Measurements from ENCODE around the gene RASD2.

RASD2 gene

DNA sequence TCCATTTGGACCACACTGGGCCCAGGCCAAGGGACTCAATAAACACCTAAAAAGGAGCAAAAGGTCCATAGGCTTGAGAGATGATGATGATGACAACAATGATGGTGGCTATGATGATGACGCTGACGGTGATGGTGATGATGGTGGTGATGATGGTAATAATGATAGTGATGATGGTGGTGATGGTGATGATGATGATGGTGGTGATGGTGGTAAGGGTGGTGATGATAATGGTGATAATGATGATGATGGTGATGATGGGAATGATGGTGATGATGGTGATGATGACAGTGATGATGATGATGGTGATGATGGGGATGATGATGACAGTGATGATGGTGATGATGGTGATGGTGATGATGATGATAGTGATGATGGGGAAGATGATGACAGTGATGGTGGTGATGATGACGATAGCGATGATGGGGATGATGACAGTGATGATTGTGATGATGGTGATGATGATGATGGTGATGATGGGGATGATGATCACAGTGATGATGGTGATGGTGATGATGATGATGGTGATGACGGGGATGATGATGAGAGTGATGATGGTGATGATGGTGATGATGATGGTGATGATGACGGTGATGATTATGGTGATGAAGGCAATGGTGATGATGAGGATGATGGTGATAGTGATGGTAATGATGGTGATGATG is 7.1 kb upstream of the RASD2 start:
- Histone ChIP-seq H2BK5ac (ENCODE audit: low read depth, low read length, poor library complexity) (no peak overlapping the region), H3K9ac (ENCODE audit: low read length) (no peak overlapping the region), H4K91ac (ENCODE audit: low read depth, low read length) (no peak overlapping the region), H4K12ac (ENCODE audit: low read depth, low read length) (no peak overlapping the region), H2AK5ac (ENCODE audit: low read length) (no peak overlapping the region), H3K79me1 (ENCODE audit: low read length) (no peaks in the 10 kb centered on the region), H3K4me1 (ENCODE audit: control insufficient read depth in 1 of 2, insufficient read depth in 2 of 2, low read length in 2 of 2) (no peaks in the 10 kb centered on the region), H3K27ac (ENCODE audit: low read depth, low read length) (no peak overlapping the region), H3K18ac (ENCODE audit: low read length) (no peak overlapping the region), H3K9me3 (ENCODE audit: insufficient read depth, low read depth, low read length) (peaks cover 1% of the 10 kb centered on the region), H2BK120ac (ENCODE audit: insufficient read depth, low read length, poor library complexity) (no peak overlapping the region), H3K4me2 (ENCODE audit: low read length) (no peak overlapping the region), H3K23ac (ENCODE audit: low read length) (no peak overlapping the region), H3K4me3 (ENCODE audit: low read depth, low read length) (no peak overlapping the region), H4K8ac (ENCODE audit: low read depth, low read length) (no peak overlapping the region), H3K14ac (ENCODE audit: low read length) (no peak overlapping the region), H2BK12ac (ENCODE audit: low read length) (no peak overlapping the region), H3K4ac (ENCODE audit: low read depth, low read length) (no peak overlapping the region), H3K79me2 (ENCODE audit: control insufficient read depth, insufficient read depth, low read length, poor library complexity) (no peaks in the 10 kb centered on the region), H2AFZ (ENCODE audit: insufficient read depth, low read length, poor library complexity) (no peak overlapping the region), H3K36me3 (ENCODE audit: control insufficient read depth in 1 of 2, insufficient read depth in 2 of 2, low read length in 2 of 2) (no peaks in the 10 kb centered on the region), H3K27me3 (ENCODE audit: insufficient read depth, low read length) (no peaks in the 10 kb centered on the region)
- DNase-seq, result no peak
- 100% methylated on average over 2 of the region's 6 CpGs for WGBS (ENCODE audit: extremely low coverage, insufficient coverage, insufficient read length)

DNA sequence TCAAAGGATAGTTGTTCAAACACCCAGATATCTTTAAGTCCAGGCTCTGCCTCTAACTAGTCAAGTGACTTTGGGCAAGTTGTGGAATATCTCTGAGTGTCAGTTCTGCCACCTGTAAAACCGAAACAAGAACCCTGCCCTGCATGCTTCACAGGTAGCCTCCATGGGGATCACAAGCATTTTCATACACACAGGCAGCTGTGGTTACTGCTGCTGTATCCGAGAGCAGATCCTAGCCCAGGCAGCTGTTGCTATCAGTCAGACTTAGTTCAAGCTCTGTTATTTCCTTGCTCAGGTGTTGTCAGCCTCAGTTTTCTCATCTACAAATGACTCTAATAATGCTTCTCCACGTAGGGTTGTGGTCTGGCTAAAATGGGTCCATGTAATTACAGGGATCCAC is 6.5 kb upstream of the RASD2 start:
- Histone ChIP-seq H3K36me3 (ENCODE audit: control insufficient read depth in 1 of 2, insufficient read depth in 2 of 2, low read length in 2 of 2) (no peaks in the 10 kb centered on the region), H3K4me1 (ENCODE audit: control insufficient read depth in 1 of 2, insufficient read depth in 2 of 2, low read length in 2 of 2) (no peaks in the 10 kb centered on the region), H2BK5ac (ENCODE audit: low read depth, low read length, poor library complexity) (no peak overlapping the region), H4K8ac (ENCODE audit: low read depth, low read length) (no peak overlapping the region), H3K4me2 (ENCODE audit: low read length) (no peak overlapping the region), H3K79me1 (ENCODE audit: low read length) (no peaks in the 10 kb centered on the region), H3K23ac (ENCODE audit: low read length) (no peak overlapping the region), H4K12ac (ENCODE audit: low read depth, low read length) (no peak overlapping the region), H3K79me2 (ENCODE audit: control insufficient read depth, insufficient read depth, low read length, poor library complexity) (no peaks in the 10 kb centered on the region), H2AK5ac (ENCODE audit: low read length) (no peak overlapping the region), H3K14ac (ENCODE audit: low read length) (no peak overlapping the region), H2AFZ (ENCODE audit: insufficient read depth, low read length, poor library complexity) (no peak overlapping the region), H2BK120ac (ENCODE audit: insufficient read depth, low read length, poor library complexity) (no peak overlapping the region), H3K27me3 (ENCODE audit: insufficient read depth, low read length) (no peaks in the 10 kb centered on the region), H3K18ac (ENCODE audit: low read length) (no peak overlapping the region), H3K9me3 (ENCODE audit: insufficient read depth, low read depth, low read length) (peaks cover 1% of the 10 kb centered on the region), H3K4me3 (ENCODE audit: low read depth, low read length) (no peak overlapping the region), H2BK12ac (ENCODE audit: low read length) (no peak overlapping the region), H3K4ac (ENCODE audit: low read depth, low read length) (no peak overlapping the region), H3K27ac (ENCODE audit: low read depth, low read length) (no peak overlapping the region), H3K9ac (ENCODE audit: low read length) (no peak overlapping the region), H4K91ac (ENCODE audit: low read depth, low read length) (no peak overlapping the region)
- WGBS (ENCODE audit: extremely low coverage, insufficient coverage, insufficient read length), result no CpG with 5 or more reads among the region's 3 CpGs
- DNase-seq, result no peak

DNA sequence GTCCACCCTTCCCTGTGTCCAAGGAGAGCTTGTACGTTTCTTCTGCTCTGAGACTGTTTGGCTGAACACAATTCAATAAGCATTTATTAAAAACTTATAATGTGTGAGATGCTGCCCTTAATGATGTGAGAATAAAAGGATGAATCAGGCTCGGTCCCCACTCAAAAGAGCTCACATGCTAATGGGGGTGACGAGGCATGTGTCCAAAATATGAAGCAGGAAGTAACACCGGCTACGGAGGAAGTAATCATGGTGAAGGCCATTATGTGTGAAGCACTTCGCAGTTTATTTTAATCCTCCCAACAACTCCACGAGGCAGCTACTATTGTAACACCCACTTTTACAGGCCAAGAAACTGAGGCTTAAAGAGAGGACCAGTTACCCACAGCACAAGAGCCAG is 3.4 kb upstream of the RASD2 start:
- Histone ChIP-seq H3K4me2 (ENCODE audit: low read length) (no peak overlapping the region), H3K9ac (ENCODE audit: low read length) (no peak overlapping the region), H2BK12ac (ENCODE audit: low read length) (no peak overlapping the region), H2BK5ac (ENCODE audit: low read depth, low read length, poor library complexity) (no peak overlapping the region), H3K27me3 (ENCODE audit: insufficient read depth, low read length) (peaks cover 12% of the 10 kb centered on the region), H3K4me3 (ENCODE audit: low read depth, low read length) (no peak overlapping the region), H3K4ac (ENCODE audit: low read depth, low read length) (no peak overlapping the region), H3K27ac (ENCODE audit: low read depth, low read length) (no peak overlapping the region), H3K4me1 (ENCODE audit: control insufficient read depth in 1 of 2, insufficient read depth in 2 of 2, low read length in 2 of 2) (peaks cover 7 to 13% of the 10 kb centered on the region in 2 experiments), H3K79me1 (ENCODE audit: low read length) (no peaks in the 10 kb centered on the region), H2AK5ac (ENCODE audit: low read length) (no peak overlapping the region), H3K18ac (ENCODE audit: low read length) (no peak overlapping the region), H4K12ac (ENCODE audit: low read depth, low read length) (no peak overlapping the region), H4K91ac (ENCODE audit: low read depth, low read length) (no peak overlapping the region), H2BK120ac (ENCODE audit: insufficient read depth, low read length, poor library complexity) (no peak overlapping the region), H3K9me3 (ENCODE audit: insufficient read depth, low read depth, low read length) (peaks cover 5% of the 10 kb centered on the region), H3K79me2 (ENCODE audit: control insufficient read depth, insufficient read depth, low read length, poor library complexity) (no peaks in the 10 kb centered on the region), H4K8ac (ENCODE audit: low read depth, low read length) (no peak overlapping the region), H3K36me3 (ENCODE audit: control insufficient read depth in 1 of 2, insufficient read depth in 2 of 2, low read length in 2 of 2) (no peaks in the 10 kb centered on the region), H3K23ac (ENCODE audit: low read length) (no peak overlapping the region), H2AFZ (ENCODE audit: insufficient read depth, low read length, poor library complexity) (no peak overlapping the region), H3K14ac (ENCODE audit: low read length) (no peak overlapping the region)
- WGBS (ENCODE audit: extremely low coverage, insufficient coverage, insufficient read length), result no CpG with 5 or more reads among the region's 7 CpGs
- no peak for DNase-seq

DNA sequence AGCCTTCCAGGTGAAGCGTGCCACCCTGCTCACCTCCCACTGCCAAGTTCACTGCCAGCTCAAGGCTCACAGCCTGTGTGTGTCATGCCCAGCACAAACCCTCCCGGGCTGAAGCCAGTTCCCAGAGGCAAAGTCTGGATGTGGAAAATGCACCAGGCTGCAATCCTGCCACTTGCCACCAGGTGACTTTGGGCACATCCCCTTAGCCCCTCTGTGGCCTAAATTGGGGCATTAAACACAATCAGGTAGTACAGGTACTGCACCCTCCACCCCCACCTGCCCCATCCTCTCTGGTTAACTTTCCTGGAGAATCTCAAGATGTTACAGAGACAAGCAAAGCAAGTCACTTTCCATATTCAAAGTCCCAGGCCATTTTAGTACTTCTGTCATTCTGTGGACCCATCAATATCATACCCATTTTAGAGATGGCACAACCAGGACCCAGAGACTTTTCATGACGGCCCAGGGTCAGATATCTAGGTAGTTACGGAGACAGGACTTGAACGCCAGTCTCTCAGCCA is 1.8 kb upstream of the RASD2 start:
- DNase-seq, result peak; percentile 38 to 64
- no peak overlapping the region for H3K23ac ChIP-seq (ENCODE audit: low read length)
- WGBS (ENCODE audit: extremely low coverage, insufficient coverage, insufficient read length), result no CpG with 5 or more reads among the region's 5 CpGs

More for the DNA sequence above, 1.8 kb upstream of the RASD2 start:
- H3K27ac ChIP-seq (ENCODE audit: low read depth, low read length), result no peak overlapping the region
- H3K4ac ChIP-seq (ENCODE audit: low read depth, low read length), result no peak overlapping the region
- H4K12ac ChIP-seq (ENCODE audit: low read depth, low read length), result no peak overlapping the region
- H2BK120ac ChIP-seq (ENCODE audit: insufficient read depth, low read length, poor library complexity), result no peak overlapping the region
- no peak overlapping the region for H2AFZ ChIP-seq (ENCODE audit: insufficient read depth, low read length, poor library complexity)
- H3K4me2 ChIP-seq (ENCODE audit: low read length), result no peak overlapping the region
- no peaks in the 10 kb centered on the region for H3K79me1 ChIP-seq (ENCODE audit: low read length)
- peaks cover 7 to 13% of the 10 kb centered on the region in 2 experiments for H3K4me1 ChIP-seq (ENCODE audit: control insufficient read depth in 1 of 2, insufficient read depth in 2 of 2, low read length in 2 of 2)
- no peak overlapping the region for H3K18ac ChIP-seq (ENCODE audit: low read length)
- peaks cover 5% of the 10 kb centered on the region for H3K9me3 ChIP-seq (ENCODE audit: insufficient read depth, low read depth, low read length)
- H3K79me2 ChIP-seq (ENCODE audit: control insufficient read depth, insufficient read depth, low read length, poor library complexity), result no peaks in the 10 kb centered on the region
- H2BK5ac ChIP-seq (ENCODE audit: low read depth, low read length, poor library complexity), result no peak overlapping the region
- H2AK5ac ChIP-seq (ENCODE audit: low read length), result no peak overlapping the region
- no peak overlapping the region for H4K8ac ChIP-seq (ENCODE audit: low read depth, low read length)
- no peak overlapping the region for H3K14ac ChIP-seq (ENCODE audit: low read length)
- H3K27me3 ChIP-seq (ENCODE audit: insufficient read depth, low read length), result peaks cover 14% of the 10 kb centered on the region
- no peak overlapping the region for H2BK12ac ChIP-seq (ENCODE audit: low read length)
- H3K36me3 ChIP-seq (ENCODE audit: control insufficient read depth in 1 of 2, insufficient read depth in 2 of 2, low read length in 2 of 2), result no peaks in the 10 kb centered on the region
- H3K4me3 ChIP-seq (ENCODE audit: low read depth, low read length), result no peak overlapping the region
- H3K9ac ChIP-seq (ENCODE audit: low read length), result no peak overlapping the region
- no peak overlapping the region for H4K91ac ChIP-seq (ENCODE audit: low read depth, low read length)
